NT2/D1 (cell line): ENCODE measurements around the gene SRC.
"Not testable (repeated sequence)": the region's sequence is repeated elsewhere in the genome, so short reads cannot be mapped to it uniquely, and the experiment has no call there.

Experiments
- DNase-seq: peaks from one replicate; pipeline ENCODE4 v3.0.0-alpha.2; 2011; ENCODE audit warnings: low read depth, low spot score
- H3K27me3 ChIP-seq: 2 replicates; pipeline ENCODE4 v1.6.0; 2011; ENCODE audit warnings: mild to moderate bottlenecking; ENCODE audit not compliant: insufficient read length, insufficient read depth
- H3K36me3 ChIP-seq: 2 replicates; pipeline ENCODE4 v1.6.1; 2011; ENCODE audit warnings: mild to moderate bottlenecking, low read length, mixed read lengths; ENCODE audit not compliant: insufficient read depth, insufficient read length
- H3K4me1 ChIP-seq: 2 replicates; pipeline ENCODE4 v1.5.1; 2011; ENCODE audit not compliant: insufficient read depth, insufficient read length
- H3K4me3 ChIP-seq: 2 replicates; pipeline ENCODE4 v1.5.1; 2011; ENCODE audit warnings: low read depth; ENCODE audit not compliant: insufficient read length
- H3K9ac ChIP-seq: 2 replicates; pipeline ENCODE4 v1.6.0; 2011; ENCODE audit warnings: low read depth; ENCODE audit not compliant: insufficient read length
- H3K9me3 ChIP-seq: 2 replicates; pipeline ENCODE4 v1.5.1; 2011; ENCODE audit warnings: mild to moderate bottlenecking, low read length; ENCODE audit not compliant: insufficient read depth
- SUZ12 ChIP-seq: IDR thresholded peaks from 2 replicates; pipeline ENCODE4 v1.6.1; 2011; ENCODE audit not compliant: insufficient read length, insufficient read depth; ENCODE audit errors: extremely low read depth
- YY1 ChIP-seq: IDR thresholded peaks from 2 replicates; pipeline ENCODE4 v1.6.1; 2011; ENCODE audit not compliant: insufficient read length, insufficient read depth
- ZNF274 ChIP-seq: IDR thresholded peaks from 2 replicates; pipeline ENCODE4 v1.6.1; 2011; ENCODE audit warnings: mild to moderate bottlenecking, low read depth, low read length

The SRC gene

GRCh38 chr20:37339208-37339607 is 6.7 kb upstream of the SRC start:
- Histone ChIP-seq H3K4me3 (no peak overlapping the region), H3K36me3 (no peaks in the 10 kb centered on the region), H3K4me1 (peaks cover 28% of the 10 kb centered on the region), H3K9me3 (no peaks in the 10 kb centered on the region), H3K27me3 (no peaks in the 10 kb centered on the region), H3K9ac (no peak overlapping the region)
- TF ChIP-seq ZNF274 (no peak), SUZ12 (no peak), YY1 (no peak)
- DNase-seq, result no peak

DNA sequence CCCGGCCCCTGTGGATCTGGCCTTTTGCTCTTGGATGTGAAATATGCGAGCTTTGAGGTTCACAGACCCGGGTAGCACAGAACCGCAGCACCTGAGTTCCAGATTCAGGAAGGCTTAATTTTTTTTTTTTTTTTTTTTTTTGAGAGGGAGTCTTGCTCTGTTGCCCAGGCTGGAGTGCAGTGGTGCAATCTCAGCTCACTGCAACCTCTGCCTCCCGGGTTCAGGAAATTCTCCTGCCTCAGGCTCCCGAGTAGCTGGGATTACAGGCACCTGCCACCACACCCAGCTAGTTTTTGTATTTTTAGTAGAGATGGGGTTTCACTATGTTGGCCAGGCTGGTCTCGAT is 6.2 kb upstream of the SRC start:
- peaks cover 30% of the 10 kb centered on the region for H3K4me1 ChIP-seq
- not testable (repeated sequence) for H3K4me3 ChIP-seq, H3K9me3 ChIP-seq, H3K9ac ChIP-seq, DNase-seq, H3K36me3 ChIP-seq, H3K27me3 ChIP-seq

DNA sequence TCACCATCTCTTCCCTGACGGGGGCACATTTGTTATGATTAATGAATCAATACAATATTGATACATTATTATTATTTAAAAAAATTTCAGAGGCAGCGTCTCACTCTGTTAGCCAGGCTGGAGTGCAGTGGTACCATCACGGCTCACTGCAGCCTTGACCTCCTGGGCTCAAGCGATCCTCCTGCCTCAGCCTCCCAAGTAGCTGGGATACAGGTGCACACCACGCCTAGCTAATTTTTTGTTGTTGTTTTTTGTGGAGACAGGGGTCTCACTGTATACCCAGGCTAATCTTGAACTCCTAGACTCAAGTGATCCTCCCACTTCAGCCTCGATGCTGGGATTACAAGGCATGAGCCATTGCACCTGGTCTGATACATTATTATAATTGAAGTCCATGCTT is 4.9 kb upstream of the SRC start:
- no peak overlapping the region for H3K4me3 ChIP-seq
- no peak for DNase-seq
- H3K36me3 ChIP-seq, result no peaks in the 10 kb centered on the region
- H3K9me3 ChIP-seq, result no peaks in the 10 kb centered on the region
- H3K4me1 ChIP-seq, result peaks cover 33% of the 10 kb centered on the region
- no peaks in the 10 kb centered on the region for H3K27me3 ChIP-seq
- TF ChIP-seq YY1 (no peak), SUZ12 (no peak), ZNF274 (no peak)
- H3K9ac ChIP-seq, result no peak overlapping the region

DNA sequence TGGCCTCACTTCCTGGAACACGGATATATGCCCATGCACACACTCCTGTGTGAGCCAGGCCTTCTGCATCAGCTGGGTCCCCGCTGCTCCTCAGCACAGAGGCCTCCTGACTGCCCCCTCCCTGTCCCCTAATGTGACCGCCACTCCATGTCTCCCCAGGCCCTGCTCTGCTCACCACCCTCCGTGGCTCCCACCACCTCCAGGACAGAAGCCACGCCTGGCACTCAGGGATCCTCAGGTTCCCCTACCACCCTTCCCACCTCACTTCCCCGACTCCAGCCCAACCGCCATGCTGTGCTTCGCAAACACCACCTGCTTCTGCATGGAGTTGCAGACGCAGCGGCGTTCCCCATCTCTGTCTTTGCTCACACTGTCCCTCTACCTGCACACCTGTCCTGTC is 4.3 kb upstream of the SRC start:
- Histone ChIP-seq H3K9me3 (no peaks in the 10 kb centered on the region), H3K4me3 (no peak overlapping the region), H3K9ac (no peak overlapping the region), H3K36me3 (no peaks in the 10 kb centered on the region), H3K27me3 (no peaks in the 10 kb centered on the region), H3K4me1 (peaks cover 30% of the 10 kb centered on the region)
- DNase-seq, result no peak
- TF ChIP-seq ZNF274, result no peak

DNA sequence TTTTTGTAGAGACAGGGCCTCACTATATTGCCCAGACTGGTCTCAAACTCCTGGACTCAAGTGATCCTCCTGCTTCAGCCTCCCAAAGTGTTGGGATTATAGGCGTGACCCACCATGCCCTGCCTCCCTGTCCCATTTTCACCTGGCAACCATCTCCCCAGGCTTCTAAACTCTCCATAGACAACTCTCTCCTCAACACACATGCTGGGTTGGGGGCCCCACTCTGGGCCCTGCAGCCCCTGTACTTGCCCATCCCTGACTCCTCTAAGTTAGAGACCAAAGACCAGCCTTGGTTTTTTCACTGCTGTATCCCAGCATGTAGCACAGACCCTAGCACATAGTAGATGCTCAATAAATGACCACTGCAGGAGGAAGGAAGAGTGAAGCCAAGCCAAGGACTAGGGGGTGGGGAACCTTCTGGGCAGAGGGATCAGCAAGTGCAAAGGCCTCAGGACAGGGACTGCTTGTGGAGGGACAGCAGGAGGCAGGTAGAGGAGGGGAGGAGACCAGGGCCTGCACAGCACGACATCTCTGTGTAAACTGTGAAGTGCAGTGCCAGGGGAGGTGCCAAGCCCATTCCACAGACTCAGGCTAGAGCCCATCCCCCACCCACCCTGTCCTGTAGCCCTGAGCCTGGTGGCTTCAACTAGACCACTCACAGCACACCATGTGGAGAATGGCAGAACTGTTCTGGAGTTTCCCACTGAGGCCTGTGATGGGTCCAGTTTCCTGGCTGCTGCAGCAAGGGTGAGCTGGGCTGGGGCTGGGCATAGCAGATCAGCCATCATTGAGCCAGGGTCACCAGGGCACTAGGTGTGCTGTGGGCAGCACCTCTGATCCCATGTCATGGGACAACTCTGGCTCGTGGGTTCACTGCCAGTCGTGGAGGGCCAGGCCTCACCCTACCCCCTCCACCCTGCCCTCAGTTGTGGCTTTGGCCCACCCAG is 3.4 kb upstream of the SRC start:
- no peak for DNase-seq
- H3K4me3 ChIP-seq, result no peak overlapping the region
- peaks cover 32% of the 10 kb centered on the region for H3K4me1 ChIP-seq
- peaks cover 8% of the 10 kb centered on the region for H3K36me3 ChIP-seq
- no peaks in the 10 kb centered on the region for H3K27me3 ChIP-seq
- no peaks in the 10 kb centered on the region for H3K9me3 ChIP-seq
- no peak overlapping the region for H3K9ac ChIP-seq
- TF ChIP-seq YY1 (no peak), SUZ12 (no peak), ZNF274 (no peak)

GRCh38 chr20:37343212-37343993 is 2.5 kb upstream of the SRC start:
- H3K4me1 ChIP-seq, result peaks cover 29% of the 10 kb centered on the region
- H3K36me3 ChIP-seq, result peaks cover 17% of the 10 kb centered on the region
- no peaks in the 10 kb centered on the region for H3K9me3 ChIP-seq
- DNase-seq, result no peak
- no peaks in the 10 kb centered on the region for H3K27me3 ChIP-seq
- TF ChIP-seq YY1 (no peak), SUZ12 (no peak), ZNF274 (no peak)
- no peak overlapping the region for H3K4me3 ChIP-seq
- H3K9ac ChIP-seq, result peak overlapping the region; percentile 8

- H3K4me1 ChIP-seq, result peaks cover 29% of the 10 kb centered on the region
- no peak for DNase-seq
- peaks cover 19% of the 10 kb centered on the region for H3K36me3 ChIP-seq
- no peak overlapping the region for H3K4me3 ChIP-seq
- H3K9ac ChIP-seq, result no peak overlapping the region
- H3K9me3 ChIP-seq, result no peaks in the 10 kb centered on the region
- no peaks in the 10 kb centered on the region for H3K27me3 ChIP-seq
- TF ChIP-seq YY1 (no peak), SUZ12 (no peak), ZNF274 (no peak)
Measured at GRCh38 chr20:37343994-37344355, 2.0 kb upstream of the SRC start.
